ENCODE measurements around the gene PHC2.
A peak's percentile ranks its signal among the peaks of the same experiment; 100 is the strongest.
"Not testable (repeated sequence)": the region's sequence is repeated elsewhere in the genome, so short reads cannot be mapped to it uniquely, and the experiment has no call there.

Gene PHC2

GRCh38 chr1:33305016-33305415 is 125.9 kb downstream of the PHC2 start:
- DNase-seq, result no peak

DNA sequence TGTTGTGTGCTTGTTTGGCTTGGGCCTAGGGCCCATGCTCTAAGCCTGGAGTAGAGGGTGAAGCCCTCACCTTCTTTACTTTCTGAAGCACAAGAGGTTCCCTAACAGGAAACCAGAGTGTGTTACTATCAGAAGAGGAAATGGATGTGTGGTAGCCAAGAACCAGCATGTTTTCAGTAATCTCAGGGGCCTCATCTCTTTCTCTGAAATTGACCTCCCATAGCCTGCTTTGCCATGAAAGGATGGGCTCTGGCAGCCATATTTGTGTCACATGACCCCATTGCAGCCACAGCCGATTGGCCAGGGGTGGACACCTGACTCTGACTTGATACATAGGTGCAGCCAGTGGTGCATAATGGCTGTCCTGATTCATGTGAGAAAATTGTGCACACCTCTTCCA is 128.6 kb downstream of the PHC2 start:
- DNase-seq, result peak; percentile 20

- no peak for DNase-seq
Observed at GRCh38 chr1:33301273-33301984, 129.5 kb downstream of the PHC2 start.

DNA sequence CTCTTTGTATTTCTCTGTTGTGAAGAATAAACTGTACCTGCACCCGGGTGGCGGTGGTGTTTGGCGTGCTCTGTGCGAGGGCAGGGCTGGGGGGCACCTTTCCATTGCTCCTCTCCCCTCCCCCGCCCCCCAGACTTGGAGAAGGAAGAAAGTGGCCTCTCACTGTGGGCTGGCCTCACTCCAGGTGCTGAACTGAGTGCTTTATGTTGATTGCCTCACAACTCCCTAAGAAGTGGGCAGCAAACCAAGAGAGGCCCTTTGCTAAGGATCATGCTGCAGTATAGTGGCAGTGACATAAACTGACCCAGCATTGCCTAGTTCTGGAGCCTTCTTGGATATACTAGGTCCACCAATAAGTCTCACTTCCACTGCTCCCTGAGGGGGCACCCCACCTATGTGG is 130.2 kb downstream of the PHC2 start:
- DNase-seq, result no peak

DNA sequence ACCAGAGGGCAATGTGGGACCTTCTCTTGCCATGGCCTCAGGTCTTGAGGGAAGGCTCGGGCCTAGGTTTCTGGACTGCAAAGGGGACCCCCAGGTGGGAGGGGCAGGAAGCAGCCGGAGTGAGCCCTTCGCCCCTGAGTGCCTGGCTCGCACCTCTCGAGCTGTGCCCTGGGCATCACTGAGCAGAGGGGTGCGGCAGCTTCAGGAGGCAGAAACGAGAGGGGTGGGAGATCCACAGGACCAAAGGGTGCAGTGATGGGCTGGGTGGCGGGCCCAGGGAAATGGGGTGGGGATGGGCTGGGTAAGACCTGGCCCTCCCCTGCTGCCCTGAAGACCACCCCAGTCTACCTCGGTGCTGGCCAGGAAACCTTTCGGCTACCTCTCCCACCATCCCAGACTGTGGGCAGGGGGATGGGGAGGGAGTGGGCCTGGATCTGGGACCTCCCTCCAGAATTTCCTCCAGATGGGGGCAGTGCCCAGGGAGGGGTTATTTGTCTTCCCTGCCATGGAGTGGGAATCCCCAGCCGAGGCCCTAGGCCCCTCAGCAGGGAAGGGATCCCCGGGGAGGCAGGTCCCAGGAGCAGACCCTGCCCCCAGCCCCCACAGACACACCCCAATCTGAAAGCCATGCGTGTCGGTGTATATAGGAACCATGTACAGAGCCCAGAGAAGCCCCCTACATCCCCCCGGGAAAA is 131.3 kb downstream of the PHC2 start:
- DNase-seq, result no peak

- DNase-seq, result peak; percentile 62
Observed at GRCh38 chr1:33298623-33299277, 132.1 kb downstream of the PHC2 start.

- no peak for DNase-seq
Observed at GRCh38 chr1:33297911-33298622, 132.8 kb downstream of the PHC2 start.

DNA sequence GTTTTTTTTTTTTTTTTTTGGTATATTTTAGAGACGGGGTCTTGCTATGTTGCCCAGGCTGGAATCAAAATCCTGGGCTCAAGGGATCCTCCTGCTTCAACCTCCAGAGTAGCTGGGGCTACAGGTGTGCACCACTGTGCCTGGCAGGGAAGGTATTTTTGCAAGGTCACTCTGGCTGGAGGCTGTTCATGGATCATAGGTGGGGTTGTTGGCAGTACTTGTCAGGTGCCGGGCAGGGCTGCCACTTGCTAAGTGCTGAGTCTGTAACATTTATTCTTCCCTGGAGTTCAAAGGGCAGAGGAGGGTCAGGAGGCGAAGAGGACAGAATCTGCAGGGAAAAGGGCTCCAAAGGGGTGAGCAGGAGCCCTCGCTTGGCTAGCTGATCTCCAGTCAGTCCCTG is 134.1 kb downstream of the PHC2 start:
- DNase-seq, result no peak

- DNase-seq, result no peak
Observed at GRCh38 chr1:33296082-33296458, 134.8 kb downstream of the PHC2 start.

DNA sequence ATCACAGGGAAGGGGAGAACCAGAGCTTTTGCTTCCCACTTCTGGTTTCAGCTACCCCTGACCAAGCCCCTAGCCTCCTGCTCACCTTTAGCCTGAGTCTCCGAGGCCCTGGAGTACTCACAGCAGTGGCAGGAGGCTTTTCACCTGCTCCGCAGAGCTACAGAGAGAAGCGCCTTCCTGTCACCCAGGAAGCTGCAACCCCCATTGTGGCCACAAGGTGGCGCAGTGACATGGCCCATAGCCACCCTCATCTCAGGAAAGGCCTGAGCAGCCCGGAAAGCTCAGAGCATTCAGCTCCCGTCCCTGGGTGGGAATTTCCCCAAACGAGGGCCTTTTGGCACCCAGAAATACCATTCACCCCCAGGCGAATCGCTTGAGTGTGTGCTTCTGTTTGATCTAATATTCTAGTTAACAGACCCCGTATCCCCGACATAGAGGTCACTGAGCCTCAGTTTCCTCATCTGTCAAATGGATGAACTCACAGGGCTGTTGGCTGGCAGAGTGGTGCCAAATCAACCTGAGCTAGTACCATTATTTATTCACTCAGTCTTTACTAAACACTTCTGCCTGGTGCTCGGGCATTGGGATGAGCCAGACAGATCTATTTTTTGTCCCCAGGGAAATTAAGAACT is 135.3 kb downstream of the PHC2 start:
- DNase-seq, result peak; percentile 89

DNA sequence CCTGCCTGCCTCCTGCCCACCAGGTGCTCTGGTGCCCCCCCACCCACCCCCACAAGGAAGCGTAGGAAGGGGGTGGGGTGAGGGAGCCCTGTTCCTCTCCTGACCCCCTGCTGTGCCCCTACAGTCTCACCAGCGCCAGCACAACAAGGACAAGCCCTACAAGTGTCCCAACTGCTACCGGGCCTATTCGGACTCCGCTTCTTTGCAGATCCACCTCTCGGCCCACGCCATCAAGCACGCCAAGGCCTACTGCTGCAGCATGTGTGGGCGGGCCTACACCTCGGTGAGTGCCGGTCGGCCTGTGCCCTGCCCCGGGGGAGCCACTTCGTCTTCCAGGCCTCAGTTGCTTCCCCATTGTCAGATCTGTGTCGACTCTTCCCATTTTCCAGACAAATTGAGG is 135.9 kb downstream of the PHC2 start:
- no peak for DNase-seq

- no peak for DNase-seq
Observed at GRCh38 chr1:33294071-33295010, 136.6 kb downstream of the PHC2 start.

DNA sequence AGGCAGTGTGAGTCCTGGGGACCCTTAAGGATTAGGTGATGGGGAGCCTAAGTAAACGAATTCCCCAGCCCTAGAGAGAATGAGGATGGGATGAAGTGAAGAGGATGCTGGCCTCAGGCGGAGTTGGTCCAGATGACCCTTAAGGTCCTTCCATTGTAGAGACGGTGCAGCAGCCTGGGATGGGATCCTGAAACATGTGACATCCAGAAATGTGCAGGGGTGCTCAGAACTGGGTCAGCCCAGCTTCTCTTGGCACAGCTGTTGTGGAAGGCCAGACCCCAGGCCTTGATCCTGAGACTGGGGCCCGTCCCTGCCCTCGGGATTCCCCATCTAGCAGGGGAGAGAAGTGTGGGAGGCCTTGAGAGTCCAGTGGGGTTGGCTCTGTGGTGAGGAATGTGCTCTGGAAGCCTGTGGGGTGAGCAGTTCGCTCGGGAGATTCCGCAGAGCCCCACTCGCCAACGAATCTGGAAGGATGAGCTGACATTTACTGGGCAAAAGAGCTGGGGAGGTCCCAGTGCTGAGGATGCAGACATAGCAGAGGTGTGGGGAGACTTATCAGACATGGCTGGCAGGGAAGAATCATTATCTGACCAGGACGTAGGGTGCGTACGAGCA is 138.1 kb downstream of the PHC2 start:
- no peak for DNase-seq

DNA sequence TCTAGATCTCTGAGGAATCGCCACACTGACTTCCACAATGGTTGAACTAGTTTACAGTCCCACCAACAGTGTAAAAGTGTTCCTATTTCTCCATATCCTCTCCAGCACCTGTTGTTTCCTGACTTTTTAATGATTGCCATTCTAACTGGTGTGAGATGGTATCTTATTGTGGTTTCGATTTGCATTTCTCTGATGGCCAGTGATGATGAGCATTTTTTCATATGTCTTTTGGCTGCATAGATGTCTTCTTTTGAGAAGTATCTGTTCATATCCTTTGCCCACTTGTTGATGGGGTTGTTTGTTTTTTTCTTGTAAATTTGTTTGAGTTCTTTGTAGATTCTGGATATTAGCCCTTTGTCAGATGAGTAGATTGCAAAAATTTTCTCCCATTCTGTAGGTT is 140.3 kb downstream of the PHC2 start:
- not testable (repeated sequence) for DNase-seq

- no peak for DNase-seq
Observed at GRCh38 chr1:33289858-33290154, 141.1 kb downstream of the PHC2 start.

DNA sequence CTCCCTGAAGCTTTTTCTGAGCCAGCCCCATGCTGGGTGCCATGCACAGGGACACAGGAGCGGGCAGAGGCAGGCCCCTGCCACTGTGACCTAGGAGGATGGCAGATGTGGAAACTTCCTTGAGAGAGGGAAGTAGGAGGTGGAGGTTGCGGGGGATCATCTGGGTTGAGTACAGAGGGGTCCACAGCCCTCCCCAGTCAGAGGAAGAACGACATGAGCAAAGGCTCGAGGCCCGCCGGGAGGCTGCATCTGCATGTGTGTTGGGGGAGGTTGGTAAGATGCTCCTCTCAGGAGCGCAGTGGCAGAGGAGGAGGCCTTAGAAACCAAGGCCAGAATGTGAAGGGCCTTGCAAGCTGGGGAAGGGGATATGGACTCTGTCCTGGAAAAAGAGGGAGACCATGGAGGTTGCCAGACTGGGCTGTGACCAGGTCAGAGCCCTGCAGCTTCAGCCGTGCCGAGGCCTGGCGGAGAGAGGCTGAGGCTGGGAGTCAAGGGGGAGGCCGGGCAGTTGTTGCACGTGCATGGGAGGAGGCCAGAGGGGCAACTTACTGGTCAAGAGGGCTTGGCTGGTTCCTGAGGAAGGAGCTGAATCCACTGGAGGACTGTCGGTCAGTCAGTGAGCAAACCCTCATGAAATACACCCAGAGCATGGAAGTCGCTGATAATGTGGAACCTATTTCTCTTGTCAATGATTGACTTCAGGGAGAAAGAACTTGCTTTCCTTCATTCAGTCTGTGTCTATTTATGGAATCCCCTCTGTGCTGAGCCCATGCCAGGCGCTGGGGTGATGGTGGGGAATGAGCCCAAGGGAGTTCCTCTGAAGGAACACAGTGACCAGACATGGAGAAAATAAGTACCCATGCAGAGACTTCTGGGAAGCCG is 141.7 kb downstream of the PHC2 start:
- no peak for DNase-seq

GRCh38 chr1:33287317-33287716 is 143.6 kb downstream of the PHC2 start:
- no peak for DNase-seq

DNA sequence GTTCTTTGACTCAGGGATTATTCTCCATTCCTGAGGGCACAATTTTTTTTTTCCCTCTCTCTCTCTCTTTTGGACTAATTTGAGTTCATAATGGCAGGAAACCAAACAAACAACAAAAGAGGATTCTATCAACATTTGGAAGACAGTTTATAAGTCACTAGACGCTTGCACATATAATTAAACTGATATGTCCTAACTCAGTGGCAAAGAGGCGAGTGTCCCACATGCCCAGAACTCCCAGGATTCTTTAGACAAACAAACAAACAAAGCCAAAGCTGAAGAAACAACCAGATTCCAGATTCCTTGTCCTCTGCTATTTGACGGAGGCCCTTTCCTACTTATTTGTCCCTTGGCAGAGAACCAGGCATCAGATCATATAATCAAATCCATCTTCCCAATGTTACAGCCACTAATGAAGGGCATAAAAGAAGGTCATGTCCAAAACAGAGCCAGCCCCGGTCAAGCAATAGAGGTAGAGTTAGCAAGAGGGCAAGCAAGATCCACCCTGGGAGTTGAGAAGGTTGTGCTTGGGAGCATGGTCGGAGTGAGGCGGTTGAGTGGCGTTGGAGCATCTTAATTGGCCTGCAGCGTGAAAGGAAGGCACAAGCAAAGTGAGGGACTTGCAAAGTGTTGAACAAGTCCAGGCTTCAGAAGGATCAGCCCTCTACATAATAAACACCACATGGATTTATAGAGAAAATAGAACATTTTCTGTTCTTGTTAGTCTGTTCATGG is 144.3 kb downstream of the PHC2 start:
- DNase-seq, result no peak

DNA sequence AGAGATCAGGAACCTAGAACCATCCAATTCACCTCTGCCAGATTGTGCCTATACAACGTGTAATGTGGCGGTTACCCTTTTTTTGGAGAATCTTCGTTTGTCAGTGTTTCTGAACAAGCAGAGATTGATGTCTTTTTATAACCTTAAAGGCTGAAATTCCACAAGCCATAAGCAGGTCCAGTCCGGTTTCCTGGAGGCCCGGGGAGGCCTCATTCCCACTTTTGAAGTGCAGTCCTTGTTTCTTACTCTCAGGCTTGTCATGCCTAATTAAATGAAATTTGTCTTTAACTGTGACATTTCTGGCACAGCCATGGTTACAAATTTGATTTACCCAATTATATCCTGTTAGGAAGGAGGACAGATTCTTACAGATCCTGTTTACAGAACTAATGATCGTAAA is 146.8 kb downstream of the PHC2 start:
- DNase-seq, result no peak

- DNase-seq, result no peak
Observed at GRCh38 chr1:33282791-33283190, 148.1 kb downstream of the PHC2 start.
